HPDE6-E6E7 (cell line): Measurements from ENCODE around the gene DOCK8.

Experiments used
- DNase-seq: peaks from one replicate; pipeline ENCODE4 v3.0.0; 2011; ENCODE audit warnings: missing footprints; ENCODE audit errors: extremely low spot score

The DOCK8 gene

GRCh38 chr9:363274-363612 lies 148.6 kb downstream of the DOCK8 start:
- DNase-seq = no peak

GRCh38 chr9:365436-365835 lies 150.8 kb downstream of the DOCK8 start:
- no peak for DNase-seq

- DNase-seq = no peak
These were observed 152.0 kb downstream of the DOCK8 start for GRCh38 chr9:366620-367019.

GRCh38 chr9:370086-370485 lies 155.4 kb downstream of the DOCK8 start:
- no peak for DNase-seq

GRCh38 chr9:371349-371748 lies 156.7 kb downstream of the DOCK8 start:
- no peak for DNase-seq

- no peak for DNase-seq
These were observed 157.5 kb downstream of the DOCK8 start for GRCh38 chr9:372128-372527.

GRCh38 chr9:373759-374206 lies 159.1 kb downstream of the DOCK8 start:
- DNase-seq = no peak

GRCh38 chr9:374736-375135 lies 160.1 kb downstream of the DOCK8 start:
- DNase-seq = no peak

GRCh38 chr9:376115-376514 lies 161.4 kb downstream of the DOCK8 start:
- no peak for DNase-seq

GRCh38 chr9:378263-378662 lies 163.6 kb downstream of the DOCK8 start:
- DNase-seq = no peak

GRCh38 chr9:382383-382782 lies 167.7 kb downstream of the DOCK8 start:
- DNase-seq = no peak

- DNase-seq = peak; percentile 36
These were observed 171.2 kb downstream of the DOCK8 start for GRCh38 chr9:385818-386398.

- DNase-seq = no peak
These were observed 174.5 kb downstream of the DOCK8 start for GRCh38 chr9:389159-389558.

GRCh38 chr9:389758-390157 lies 175.1 kb downstream of the DOCK8 start:
- no peak for DNase-seq

- no peak for DNase-seq
These were observed 177.6 kb downstream of the DOCK8 start for GRCh38 chr9:392077-392804.

GRCh38 chr9:394347-395052 lies 179.8 kb downstream of the DOCK8 start:
- DNase-seq = no peak

GRCh38 chr9:396396-396795 lies 181.7 kb downstream of the DOCK8 start:
- DNase-seq = no peak

- no peak for DNase-seq
These were observed 183.4 kb downstream of the DOCK8 start for GRCh38 chr9:398085-398484.

- DNase-seq = no peak
These were observed 186.6 kb downstream of the DOCK8 start for GRCh38 chr9:401223-401622.

- no peak for DNase-seq
These were observed 189.6 kb downstream of the DOCK8 start for GRCh38 chr9:404234-404633.

GRCh38 chr9:405341-405740 lies 190.7 kb downstream of the DOCK8 start:
- DNase-seq = no peak

- DNase-seq = no peak
These were observed 192.4 kb downstream of the DOCK8 start for GRCh38 chr9:406886-407654.
